GM12878 (cell line): Measurements from ENCODE around the gene SLC25A51.

Experiments
- CEBPZ ChIP-seq: fragments of 150-350 bp; IDR thresholded peaks from 2 replicates; pipeline ENCODE4 v1.6.1; 2016; ENCODE audit warnings: low read depth, low read length
- CTCF ChIP-seq, 3 experiments: IDR thresholded peaks in 2 of 3; conservative IDR thresholded peaks in 1 of 3; 2 replicates each; pipeline ENCODE4 v1.5.1; 2011; ENCODE audit warnings: low read depth in 3 of 3, low read length in 3 of 3, mild to moderate bottlenecking in 3 of 3, control low read depth in 2 of 3, moderate library complexity in 2 of 3, inconsistent platforms in 1 of 3, mixed read lengths in 1 of 3; ENCODE audit not compliant: control insufficient read depth in 2 of 3, insufficient read depth in 1 of 3; ENCODE audit errors: extremely low read depth in 1 of 3
- EZH2 ChIP-seq: IDR thresholded peaks from 2 replicates; pipeline ENCODE4 v1.6.1; 2012; ENCODE audit warnings: low read depth, mild to moderate bottlenecking, control low read depth, inconsistent platforms, low read length, borderline replicate concordance; ENCODE audit not compliant: control insufficient read depth
- POLR2A ChIP-seq: IDR thresholded peaks from 2 replicates; pipeline ENCODE4 v1.6.1; 2011; ENCODE audit warnings: low read depth, mild to moderate bottlenecking, low read length
- TAF1 ChIP-seq: IDR thresholded peaks from 2 replicates; pipeline ENCODE4 v1.6.1; 2011; ENCODE audit warnings: mild to moderate bottlenecking, low read depth, low read length, borderline replicate concordance

GRCh38 chr9:37914154-37914551, 10.2 kb upstream of the SLC25A51 start:
- TF ChIP-seq CTCF (IDR thresholded peaks at IDR 0.05 in 2 of 3, conservative IDR thresholded peaks at IDR 0.05 in 1 of 3; ENCODE audit: control insufficient read depth in 2 of 3, extremely low read depth in 1 of 3, insufficient read depth in 1 of 3, low read depth in 3 of 3, low read length in 3 of 3) (no peak), TAF1 (no peak), POLR2A (no peak), EZH2 (no peak), CEBPZ (no peak)
